ENCODE measurements around the gene HECW1.

GRCh38 chr7:43511029-43511428 is 398.6 kb downstream of the HECW1 start:
- TF ChIP-seq POLR2A (IDR thresholded peaks at IDR 0.05): no peak
- peak in 3 of 12 donors; percentile 7 to 23 (median 16) for TF ChIP-seq CTCF (IDR thresholded peaks at IDR 0.05)

Measured in heart left ventricle (tissue), 13 donors.